Neural progenitor cell (in vitro differentiated cells): ENCODE results near the gene NAMPT.

Source experiments
- EZH2 ChIP-seq: fragments of 200-600 bp; sonication (generic); IDR thresholded peaks from 2 replicates; pipeline ENCODE4 v1.6.1; 2017; ENCODE audit warnings: antibody characterized with exemption, mild to moderate bottlenecking, moderate library complexity
- TF ChIP-seq, protein P1 (sequence below): fragments of 200-600 bp; sonication (generic); IDR thresholded peaks from 2 replicates; pipeline ENCODE4 v1.5.1; 2017; ENCODE audit warnings: antibody characterized with exemption, mild to moderate bottlenecking

DNA sequence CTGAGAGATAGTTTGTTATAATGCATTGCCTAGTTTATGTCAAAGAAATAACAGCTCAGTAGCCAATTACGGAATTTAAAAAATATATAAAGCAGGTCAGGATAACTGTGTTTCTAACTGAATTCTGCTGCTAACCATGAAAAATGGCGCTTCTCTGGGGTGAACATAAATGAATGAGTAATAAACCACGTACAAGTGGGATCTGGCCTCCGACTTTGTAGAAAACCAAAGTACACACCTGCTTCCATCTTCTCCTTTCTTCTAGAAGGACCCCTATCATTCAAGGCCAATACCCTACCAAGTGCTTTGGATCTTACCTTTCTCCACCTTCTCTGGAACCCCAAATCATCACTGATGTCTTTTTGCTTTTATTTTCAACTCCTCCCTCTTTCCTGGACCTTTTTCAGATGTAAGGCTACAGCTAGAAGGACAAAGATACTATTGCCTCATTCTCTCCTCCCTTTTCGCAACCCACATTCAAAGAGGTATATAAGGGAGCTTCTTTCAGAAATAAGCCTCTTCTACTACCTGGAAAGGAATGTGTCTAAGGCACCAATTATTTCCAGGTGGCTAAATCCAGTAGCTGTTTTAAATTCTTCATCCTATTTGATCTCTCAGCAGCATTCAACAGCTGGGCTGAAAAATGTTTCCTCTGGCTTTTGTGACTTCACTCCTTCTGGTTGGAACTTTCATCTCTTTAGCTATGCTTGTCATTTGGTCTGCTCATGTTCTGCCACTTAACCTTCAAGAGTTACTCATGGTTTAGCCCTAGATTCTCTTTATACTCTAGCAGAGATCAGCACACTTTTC lies 37.7 kb downstream of the NAMPT start:
- TF ChIP-seq, protein P1, sequence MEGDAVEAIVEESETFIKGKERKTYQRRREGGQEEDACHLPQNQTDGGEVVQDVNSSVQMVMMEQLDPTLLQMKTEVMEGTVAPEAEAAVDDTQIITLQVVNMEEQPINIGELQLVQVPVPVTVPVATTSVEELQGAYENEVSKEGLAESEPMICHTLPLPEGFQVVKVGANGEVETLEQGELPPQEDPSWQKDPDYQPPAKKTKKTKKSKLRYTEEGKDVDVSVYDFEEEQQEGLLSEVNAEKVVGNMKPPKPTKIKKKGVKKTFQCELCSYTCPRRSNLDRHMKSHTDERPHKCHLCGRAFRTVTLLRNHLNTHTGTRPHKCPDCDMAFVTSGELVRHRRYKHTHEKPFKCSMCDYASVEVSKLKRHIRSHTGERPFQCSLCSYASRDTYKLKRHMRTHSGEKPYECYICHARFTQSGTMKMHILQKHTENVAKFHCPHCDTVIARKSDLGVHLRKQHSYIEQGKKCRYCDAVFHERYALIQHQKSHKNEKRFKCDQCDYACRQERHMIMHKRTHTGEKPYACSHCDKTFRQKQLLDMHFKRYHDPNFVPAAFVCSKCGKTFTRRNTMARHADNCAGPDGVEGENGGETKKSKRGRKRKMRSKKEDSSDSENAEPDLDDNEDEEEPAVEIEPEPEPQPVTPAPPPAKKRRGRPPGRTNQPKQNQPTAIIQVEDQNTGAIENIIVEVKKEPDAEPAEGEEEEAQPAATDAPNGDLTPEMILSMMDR, result no peak
- no peak for TF ChIP-seq EZH2
